ENCODE data around the gene DCST1.

Gene DCST1

GRCh38 chr1:155077346-155077745 lies 43.7 kb downstream of the DCST1 start:
- no peak for DNase-seq

- DNase-seq: no peak
These were observed 44.3 kb downstream of the DCST1 start for GRCh38 chr1:155077758-155078445.

- DNase-seq: peak; percentile 52
These were observed 45.0 kb downstream of the DCST1 start, which contains the start of gene EFNA3 for GRCh38 chr1:155078469-155079209. TSS of gene EFNA3 (plus strand) at chr1:155078837. CDS start at chr1:155078942, 105 bp downstream.

- DNase-seq: no peak
These were observed 45.5 kb downstream of the DCST1 start for GRCh38 chr1:155079210-155079486.

GRCh38 chr1:155079487-155080311 lies 46.1 kb downstream of the DCST1 start:
- no peak for DNase-seq

GRCh38 chr1:155080312-155081228 lies 46.9 kb downstream of the DCST1 start:
- DNase-seq: no peak

GRCh38 chr1:155081472-155082300 lies 48.1 kb downstream of the DCST1 start:
- DNase-seq: no peak

- DNase-seq: no peak
These were observed 48.9 kb downstream of the DCST1 start for GRCh38 chr1:155082301-155083051.

GRCh38 chr1:155083052-155083541 lies 49.5 kb downstream of the DCST1 start:
- DNase-seq: no peak

GRCh38 chr1:155083865-155084721 lies 50.5 kb downstream of the DCST1 start:
- no peak for DNase-seq

- peak; percentile 92 for DNase-seq
These were observed 51.3 kb downstream of the DCST1 start for GRCh38 chr1:155084722-155085503.

- no peak for DNase-seq
These were observed 52.0 kb downstream of the DCST1 start for GRCh38 chr1:155085504-155086127.

- peak; percentile 53 for DNase-seq
These were observed 52.6 kb downstream of the DCST1 start for GRCh38 chr1:155086128-155086741.

GRCh38 chr1:155086856-155087535 lies 53.4 kb downstream of the DCST1 start:
- DNase-seq: no peak

GRCh38 chr1:155091071-155092051 lies 57.7 kb downstream of the DCST1 start:
- peak; percentile 77 for DNase-seq

- no peak for DNase-seq
These were observed 58.5 kb downstream of the DCST1 start for GRCh38 chr1:155092131-155092530.
